ENCODE data around the gene LRP1B.

Gene LRP1B

GRCh38 chr2:141709756-141710155 lies 421.1 kb downstream of the LRP1B start:
- no peak for TF ChIP-seq CTCF (IDR thresholded peaks at IDR 0.05)
- Histone ChIP-seq H3K4me3 (no peak overlapping the region), H3K27ac (no peak overlapping the region)
- no peak for DNase-seq (ENCODE audit: low spot score)

- Histone ChIP-seq H3K4me3 (no peak overlapping the region), H3K27ac (no peak overlapping the region)
- TF ChIP-seq CTCF (IDR thresholded peaks at IDR 0.05), result no peak
- no peak for DNase-seq (ENCODE audit: low spot score)
These were observed 423.3 kb downstream of the LRP1B start for GRCh38 chr2:141707486-141707885.

DNA sequence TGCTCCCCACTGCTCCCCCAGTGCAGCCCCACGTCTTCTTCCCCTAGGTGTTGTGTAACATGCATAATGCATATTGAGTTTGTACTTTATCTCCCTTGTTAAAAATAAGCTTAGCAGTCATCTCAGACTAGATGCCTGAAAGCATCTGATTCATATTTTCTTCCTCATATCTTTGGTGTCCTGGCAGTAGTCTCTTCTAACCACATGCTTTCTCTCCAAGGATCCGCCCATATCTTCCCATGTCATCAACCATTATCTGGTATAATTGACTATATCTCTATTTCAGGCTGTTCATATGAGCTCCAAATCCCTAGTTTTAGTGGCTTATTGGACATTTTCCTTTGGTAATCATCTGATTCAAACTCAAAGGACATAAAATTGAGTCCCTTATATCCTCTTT lies 426.3 kb downstream of the LRP1B start:
- H3K27ac ChIP-seq, result no peak overlapping the region
- no peak overlapping the region for H3K4me3 ChIP-seq
- DNase-seq (ENCODE audit: low spot score), result no peak
- TF ChIP-seq CTCF (IDR thresholded peaks at IDR 0.05), result no peak

DNA sequence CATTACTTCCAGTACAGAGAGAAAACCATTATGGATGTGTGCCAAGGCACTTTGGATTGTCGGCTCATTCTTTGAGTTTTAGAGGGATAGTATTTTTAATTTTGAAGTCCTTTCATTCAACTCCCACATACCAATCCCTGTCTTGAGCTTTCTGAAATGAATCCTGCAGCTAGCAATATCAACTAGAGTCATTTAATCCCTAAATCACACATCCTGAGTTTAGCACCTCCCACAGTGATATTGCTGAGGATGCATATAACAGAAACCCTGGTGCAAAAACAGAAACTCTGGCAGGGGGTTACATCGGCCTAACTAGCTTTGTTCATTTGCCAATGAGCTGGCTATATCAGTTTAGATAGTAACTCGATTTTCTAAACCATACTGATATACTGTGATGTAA lies 427.3 kb downstream of the LRP1B start:
- Histone ChIP-seq H3K4me3 (no peak overlapping the region), H3K27ac (no peak overlapping the region)
- no peak for DNase-seq (ENCODE audit: low spot score)
- no peak for TF ChIP-seq CTCF (IDR thresholded peaks at IDR 0.05)

- no peak for DNase-seq (ENCODE audit: low spot score)
- Histone ChIP-seq H3K4me3 (no peak overlapping the region), H3K27ac (no peak overlapping the region)
- TF ChIP-seq CTCF (IDR thresholded peaks at IDR 0.05), result no peak
These were observed 429.2 kb downstream of the LRP1B start for GRCh38 chr2:141701618-141702017.

DNA sequence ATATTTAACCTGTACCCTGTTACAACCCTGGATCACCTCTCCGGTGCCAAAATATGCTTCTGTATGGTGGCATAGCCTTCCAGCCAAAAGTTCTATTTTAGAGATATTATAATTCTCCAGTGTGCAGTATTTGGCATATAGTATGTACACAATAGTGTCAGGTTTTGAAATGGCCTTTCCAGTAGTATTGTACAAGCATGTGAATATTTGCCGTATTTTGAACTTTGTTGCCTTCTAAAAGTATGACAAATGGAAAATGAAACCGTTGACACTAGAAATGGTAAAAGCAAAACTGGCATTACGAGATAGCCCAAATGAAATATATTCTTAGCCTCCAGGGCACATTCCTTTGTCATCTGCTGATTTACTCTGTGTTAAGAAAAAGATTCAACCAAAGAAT lies 431.2 kb downstream of the LRP1B start:
- DNase-seq (ENCODE audit: low spot score), result no peak
- no peak overlapping the region for H3K4me3 ChIP-seq
- TF ChIP-seq CTCF (IDR thresholded peaks at IDR 0.05), result no peak
- no peak overlapping the region for H3K27ac ChIP-seq

DNA sequence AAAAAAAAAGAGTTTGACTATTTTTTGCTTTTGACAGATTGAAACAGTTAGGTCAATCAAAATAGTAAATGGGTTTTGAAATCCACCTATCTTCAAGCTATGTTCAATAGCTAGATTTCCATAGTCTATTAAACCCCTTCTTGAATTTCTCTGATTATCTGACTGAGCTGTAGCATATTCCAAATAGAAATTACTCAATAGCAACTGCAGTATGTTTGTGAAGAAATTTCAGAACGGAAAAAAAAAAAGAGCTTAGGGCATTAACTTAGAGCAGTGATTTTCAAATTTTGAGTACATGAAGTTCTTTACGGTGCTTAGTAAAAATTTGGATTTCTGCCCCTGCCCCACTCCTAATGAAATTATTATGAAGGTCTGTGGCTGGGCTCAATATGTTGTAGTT lies 432.3 kb downstream of the LRP1B start:
- Histone ChIP-seq H3K4me3 (no peak overlapping the region), H3K27ac (no peak overlapping the region)
- DNase-seq (ENCODE audit: low spot score), result no peak
- TF ChIP-seq CTCF (IDR thresholded peaks at IDR 0.05), result no peak

Data from coronary artery (tissue), 2 donors.